Peyer's patch (tissue), 4 donors: ENCODE results near the gene MAML3.

Experiments used
- CTCF ChIP-seq, 6 experiments: fragments of 450-650 bp in 4 of 6; fragments of 200-600 bp in 2 of 6; sonication (generic) in 1 of 6; IDR thresholded peaks; one replicate each; pipeline ENCODE4 v1.5.1; 2017 to 2019; ENCODE audit warnings: antibody characterized with exemption in 6 of 6, mild to moderate bottlenecking in 3 of 6, moderate library complexity in 1 of 6
- POLR2A ChIP-seq, 2 donors: fragments of 450-650 bp; IDR thresholded peaks; one replicate each; pipeline ENCODE4 v1.5.1; 2017; ENCODE audit warnings: antibody characterized with exemption in 2 of 2, mild to moderate bottlenecking in 2 of 2, moderate library complexity in 2 of 2

- TF ChIP-seq CTCF (IDR thresholded peaks at IDR 0.05) = no peak
- TF ChIP-seq POLR2A (IDR thresholded peaks at IDR 0.05) = no peak
These were observed 233.4 kb downstream of the MAML3 start for GRCh38 chr4:139920486-139921002.
